Activated CD8-positive, alpha-beta T cell treated with anti-CD3 and anti-CD28 coated beads, Interleukin-2, amount 10 ng/mL, durations not matched to agents 7 days and 5 days (primary cell): ENCODE results near the gene MLST8. TPM values are rescaled to one million over a fixed set of nuclear protein-coding genes. Genes with fewer than 3 reads are reported as not detected.

Experiments used
- ATAC-seq: fragments of 150-1000 bp; cut with Tn5 transposase; one replicate; pipeline ENCODE4 v1.10.0; 2021; ENCODE audit warnings: moderate library complexity
- CTCF ChIA-PET: fragments of 350-600 bp; sonication (Branson Sonifier 250); formaldehyde crosslinking; loops from one replicate; lab custom pipeline; 2021; ENCODE audit warnings: antibody characterized with exemption; lab: Charles Lee
- POLR2A ChIA-PET: fragments of 350-600 bp; sonication (Branson Sonifier 250); formaldehyde crosslinking; loops from one replicate; lab custom pipeline; 2021; ENCODE audit warnings: antibody characterized with exemption; lab: Charles Lee
- DNase-seq: peaks from one replicate; pipeline ENCODE4 v3.0.0-alpha.2; 2020
- H3K27ac Mint-ChIP-seq: one replicate; pipeline ENCODE4 v1.8.0; 2021; ENCODE audit warnings: mild to moderate bottlenecking, mixed read lengths
- H3K27me3 Mint-ChIP-seq: one replicate; pipeline ENCODE4 v1.8.0; 2021; ENCODE audit warnings: low read depth, mixed read lengths
- H3K36me3 Mint-ChIP-seq: one replicate; pipeline ENCODE4 v1.8.0; 2021; ENCODE audit warnings: low read depth, mixed read lengths
- H3K4me1 Mint-ChIP-seq: one replicate; pipeline ENCODE4 v1.8.0; 2021; ENCODE audit warnings: low read depth, mixed read lengths
- H3K4me3 Mint-ChIP-seq: one replicate; pipeline ENCODE4 v1.8.0; 2021; ENCODE audit warnings: mild to moderate bottlenecking, mixed read lengths
- H3K9me3 Mint-ChIP-seq: one replicate; pipeline ENCODE4 v1.8.0; 2022; ENCODE audit warnings: mixed read lengths; ENCODE audit not compliant: insufficient read depth
- total RNA-seq, 2 experiments: library from RNA; stranded (reverse); gene quantifications; one replicate each; pipeline ENCODE4 v1.2.3, GENCODE V29; 2021

Gene MLST8
- total RNA-seq, 2 experiments from 2014 or later, result 34.5 to 37.8 TPM

DNA sequence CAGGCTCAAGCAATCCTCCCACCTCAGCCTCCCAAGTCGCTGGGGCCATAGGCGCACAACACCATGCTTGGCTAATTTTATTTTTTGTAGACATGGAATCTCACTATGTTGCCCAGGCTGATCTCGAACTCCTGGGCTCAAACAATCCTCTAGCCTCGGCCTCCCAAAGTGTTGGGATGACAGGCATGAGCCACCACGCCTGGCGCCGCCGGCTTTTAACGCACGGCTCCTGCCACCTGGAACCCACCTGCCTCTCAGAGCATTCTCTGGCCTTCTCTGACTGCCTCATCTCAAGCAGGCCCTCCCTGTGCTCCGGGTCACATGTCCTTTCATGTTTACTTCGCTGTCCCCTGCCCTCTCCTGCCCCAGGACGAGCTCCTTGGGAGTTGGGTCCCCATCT lies 19.2 kb upstream of the MLST8 start:
- Mint-ChIP-seq H3K4me3 (no peak overlapping the region), H3K9me3 (no peaks in the 10 kb centered on the region), H3K4me1 (no peaks in the 10 kb centered on the region), H3K27ac (peak overlapping the region; percentile 64), H3K36me3 (no peaks in the 10 kb centered on the region), H3K27me3 (no peaks in the 10 kb centered on the region)
- CTCF ChIA-PET, result no interaction called here
- POLR2A ChIA-PET, result no interaction called here
- DNase-seq (no peak), ATAC-seq (no peak)

DNA sequence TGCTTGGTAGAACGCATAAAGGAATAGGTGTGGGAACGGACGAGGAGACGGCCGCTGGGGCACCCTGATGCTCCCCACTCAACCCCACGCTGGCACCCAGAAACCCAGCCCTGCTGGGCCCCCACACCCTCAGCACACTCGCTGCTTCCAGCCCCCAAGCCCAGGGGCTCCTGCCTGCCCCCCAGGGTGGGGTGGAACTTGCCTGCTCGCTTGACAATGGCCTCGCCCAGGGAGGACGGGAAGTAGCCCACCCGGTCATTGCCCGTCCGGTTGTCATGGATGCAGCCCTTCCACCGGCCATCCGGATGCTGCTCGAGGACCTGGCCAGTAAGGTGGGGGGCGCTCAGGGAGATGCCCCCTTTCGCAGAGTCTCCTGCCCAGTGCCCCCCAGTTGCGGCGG lies 18.7 kb upstream of the MLST8 start:
- no peaks in the 10 kb centered on the region for H3K4me1 Mint-ChIP-seq
- H3K27me3 Mint-ChIP-seq, result no peaks in the 10 kb centered on the region
- no peaks in the 10 kb centered on the region for H3K9me3 Mint-ChIP-seq
- POLR2A ChIA-PET, result no interaction called here
- H3K4me3 Mint-ChIP-seq, result no peak overlapping the region
- H3K27ac Mint-ChIP-seq, result peak overlapping the region; percentile 64
- ATAC-seq (no peak), DNase-seq (no peak)
- CTCF ChIA-PET, result no interaction called here
- no peaks in the 10 kb centered on the region for H3K36me3 Mint-ChIP-seq

DNA sequence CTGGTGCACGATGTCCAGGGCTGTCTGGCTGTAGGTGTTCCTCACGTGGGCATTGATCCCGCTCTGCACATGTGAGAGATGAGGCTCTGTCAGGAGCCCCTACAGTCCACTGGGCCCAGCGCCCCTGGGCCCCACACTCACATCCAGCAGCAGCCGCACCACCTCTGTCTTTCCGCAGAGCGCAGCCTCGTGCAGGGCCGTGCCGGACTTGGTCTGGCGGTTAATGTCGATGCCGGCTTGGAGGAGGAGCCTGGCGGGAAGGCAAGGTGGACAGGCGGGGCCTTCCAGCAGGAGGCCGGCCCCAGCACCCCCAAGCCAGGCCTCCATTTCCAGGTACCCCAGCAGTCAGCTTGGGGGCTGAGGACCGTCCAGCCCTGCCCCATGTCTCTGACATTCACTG lies 18.0 kb upstream of the MLST8 start:
- DNase-seq (no peak), ATAC-seq (no peak)
- no peaks in the 10 kb centered on the region for H3K36me3 Mint-ChIP-seq
- no peak overlapping the region for H3K4me3 Mint-ChIP-seq
- ChIA-PET CTCF (no interaction called here), POLR2A (no interaction called here)
- H3K4me1 Mint-ChIP-seq, result no peaks in the 10 kb centered on the region
- H3K27me3 Mint-ChIP-seq, result no peaks in the 10 kb centered on the region
- no peaks in the 10 kb centered on the region for H3K9me3 Mint-ChIP-seq
- no peak overlapping the region for H3K27ac Mint-ChIP-seq

DNA sequence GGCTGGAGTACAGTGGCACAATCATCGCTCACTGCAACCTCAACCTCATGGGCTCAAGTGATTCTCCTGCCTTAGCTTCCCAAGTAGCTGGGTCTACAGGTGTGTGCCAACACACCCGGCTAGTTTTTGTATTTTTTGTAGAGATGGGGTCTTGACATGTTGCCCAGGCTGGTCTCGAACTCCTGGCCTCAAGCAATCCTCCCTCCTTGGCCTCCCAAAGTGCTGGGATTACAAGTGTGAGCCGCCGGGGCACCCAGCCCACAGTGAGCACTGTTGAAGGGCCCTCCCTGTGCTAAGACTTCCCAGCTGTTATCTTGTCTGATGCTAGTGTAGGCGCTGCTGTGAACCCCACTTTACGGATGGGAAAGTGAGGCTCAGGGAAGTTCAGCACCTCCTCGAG lies 16.9 kb upstream of the MLST8 start:
- POLR2A ChIA-PET, result interaction anchor here (0.8 to 1.2 kb wide), 2 partner anchors 17 to 33 kb away, joined by 3 read pairs; partner anchors contain the start of gene TRAF7
- DNase-seq, result no peak
- no peaks in the 10 kb centered on the region for H3K4me1 Mint-ChIP-seq
- CTCF ChIA-PET, result interaction anchor here (0.7 kb wide), 1 partner anchor 225 kb away, joined by 3 read pairs; no protein-coding TSS in a partner anchor
- no peak overlapping the region for H3K4me3 Mint-ChIP-seq
- no peaks in the 10 kb centered on the region for H3K36me3 Mint-ChIP-seq
- no peaks in the 10 kb centered on the region for H3K27me3 Mint-ChIP-seq
- H3K27ac Mint-ChIP-seq, result no peak overlapping the region
- H3K9me3 Mint-ChIP-seq, result no peaks in the 10 kb centered on the region
- no peak for ATAC-seq

DNA sequence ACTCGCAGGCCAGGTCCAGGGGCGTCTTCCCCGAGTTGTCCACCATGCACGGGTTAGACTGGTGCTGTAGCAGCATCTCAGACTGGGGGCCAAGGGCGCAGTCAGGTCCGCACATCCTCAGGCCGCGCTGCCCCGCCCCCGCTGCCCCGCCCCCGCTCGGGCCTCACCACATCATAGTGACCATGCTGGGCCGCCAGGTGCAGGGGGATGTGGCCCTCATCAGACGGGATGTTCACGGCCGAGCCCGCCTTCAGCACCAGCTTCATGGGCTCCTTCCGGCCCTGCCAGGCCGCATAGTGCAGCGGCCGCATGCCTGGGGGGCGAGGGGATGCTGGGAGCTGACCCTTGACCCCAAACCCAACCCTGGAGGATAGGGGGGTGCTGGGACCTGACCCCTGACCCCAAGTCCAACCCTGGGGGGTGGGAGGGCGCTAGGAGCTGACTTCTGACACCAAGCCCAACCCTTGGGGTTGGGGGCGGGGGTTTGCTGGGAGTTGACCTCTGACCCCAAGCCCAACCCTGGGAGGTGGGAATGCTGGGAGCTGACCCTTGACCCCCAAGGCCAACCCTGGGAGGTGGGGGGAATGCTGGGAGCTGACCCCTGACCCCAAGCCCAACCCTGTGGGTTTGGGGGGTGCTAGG lies 15.9 kb upstream of the MLST8 start:
- no peak for DNase-seq
- ChIA-PET POLR2A (interaction anchor here (0.8 to 1.2 kb wide), 2 partner anchors 16 to 34 kb away, joined by 3 read pairs; partner anchors contain the start of gene TRAF7), CTCF (no interaction called here)
- no peaks in the 10 kb centered on the region for H3K9me3 Mint-ChIP-seq
- H3K4me3 Mint-ChIP-seq, result no peak overlapping the region
- H3K36me3 Mint-ChIP-seq, result no peaks in the 10 kb centered on the region
- no peaks in the 10 kb centered on the region for H3K4me1 Mint-ChIP-seq
- H3K27me3 Mint-ChIP-seq, result peaks cover 4% of the 10 kb centered on the region
- no peak for ATAC-seq
- no peak overlapping the region for H3K27ac Mint-ChIP-seq

DNA sequence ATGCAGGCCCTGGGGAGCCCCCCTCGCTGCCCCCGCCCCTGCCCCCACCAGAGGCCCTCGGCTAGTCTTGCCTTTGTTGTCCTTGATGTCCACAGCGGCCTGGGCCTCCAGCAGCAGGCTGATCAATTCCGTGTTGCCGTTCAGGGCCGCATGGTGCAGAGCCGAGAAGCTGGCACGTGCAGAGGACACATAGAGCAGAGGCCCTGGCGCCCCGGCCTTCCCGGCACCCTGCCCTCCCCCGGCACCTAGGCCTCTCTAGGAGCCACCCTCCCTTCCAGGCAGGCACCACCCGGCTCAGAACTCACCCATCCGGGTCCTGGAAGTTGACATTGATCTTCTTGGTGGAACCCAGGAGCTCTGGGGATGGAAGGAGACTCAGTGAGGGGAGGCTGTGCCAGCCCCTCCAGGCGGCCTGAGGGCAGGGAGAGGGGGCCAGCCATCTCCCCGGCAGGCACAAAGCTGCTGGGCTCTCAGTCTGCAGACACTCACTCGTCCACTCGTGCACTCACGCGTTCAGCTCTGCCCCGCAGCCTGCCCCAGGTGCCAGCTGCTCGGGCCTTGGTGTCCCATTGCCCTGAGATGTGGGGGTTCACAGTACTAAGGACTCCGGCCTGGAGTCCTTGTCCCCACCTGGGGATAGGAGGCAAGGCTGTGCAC lies 15.1 kb upstream of the MLST8 start:
- H3K9me3 Mint-ChIP-seq, result no peaks in the 10 kb centered on the region
- POLR2A ChIA-PET, result no interaction called here
- no peak overlapping the region for H3K4me3 Mint-ChIP-seq
- no peak overlapping the region for H3K27ac Mint-ChIP-seq
- H3K36me3 Mint-ChIP-seq, result no peaks in the 10 kb centered on the region
- CTCF ChIA-PET, result no interaction called here
- ATAC-seq (no peak), DNase-seq (no peak)
- H3K4me1 Mint-ChIP-seq, result peaks cover 3% of the 10 kb centered on the region
- peaks cover 11% of the 10 kb centered on the region for H3K27me3 Mint-ChIP-seq

DNA sequence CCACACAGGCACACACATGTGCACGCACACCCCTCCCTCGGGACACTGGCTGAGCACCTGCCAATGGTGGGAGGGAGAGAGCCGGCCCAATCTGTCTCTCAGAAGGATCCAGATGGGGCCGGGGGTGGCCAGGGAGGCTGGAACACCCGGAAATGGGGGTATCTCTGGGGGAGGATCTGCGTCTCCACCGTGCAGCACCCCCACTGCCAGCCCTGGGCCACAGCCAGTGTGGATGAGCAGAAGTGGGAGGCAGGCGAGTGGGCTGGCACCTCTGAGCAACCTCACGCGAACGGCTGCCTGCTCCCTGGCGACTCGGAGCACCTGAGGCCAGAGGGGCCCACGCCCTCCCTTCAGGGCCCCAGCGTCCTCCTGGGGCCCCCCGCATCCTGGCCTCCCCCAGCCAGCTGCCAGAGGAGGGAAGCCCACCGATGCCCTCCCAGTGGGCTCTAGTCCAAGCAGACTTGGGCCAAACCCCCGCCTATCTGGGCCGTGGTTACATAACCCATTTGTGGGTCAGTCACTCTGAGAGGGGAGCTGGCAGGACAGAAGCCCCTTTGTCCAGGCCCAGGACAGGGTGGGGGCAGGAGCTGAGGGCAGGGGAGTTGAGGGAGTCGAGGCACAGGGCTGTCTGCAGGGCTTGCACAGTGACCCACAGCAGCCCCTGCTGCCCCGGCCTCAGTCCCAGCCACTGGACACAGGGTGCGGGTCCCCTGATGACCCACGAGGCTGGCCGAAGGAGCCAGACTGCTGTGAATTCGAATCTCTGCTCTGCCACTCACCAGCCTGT lies 14.4 kb upstream of the MLST8 start:
- CTCF ChIA-PET, result no interaction called here
- H3K36me3 Mint-ChIP-seq, result no peaks in the 10 kb centered on the region
- H3K27ac Mint-ChIP-seq, result no peak overlapping the region
- H3K9me3 Mint-ChIP-seq, result no peaks in the 10 kb centered on the region
- POLR2A ChIA-PET, result no interaction called here
- DNase-seq (no peak), ATAC-seq (no peak)
- peaks cover 17% of the 10 kb centered on the region for H3K27me3 Mint-ChIP-seq
- H3K4me1 Mint-ChIP-seq, result peaks cover 3% of the 10 kb centered on the region
- H3K4me3 Mint-ChIP-seq, result no peak overlapping the region

DNA sequence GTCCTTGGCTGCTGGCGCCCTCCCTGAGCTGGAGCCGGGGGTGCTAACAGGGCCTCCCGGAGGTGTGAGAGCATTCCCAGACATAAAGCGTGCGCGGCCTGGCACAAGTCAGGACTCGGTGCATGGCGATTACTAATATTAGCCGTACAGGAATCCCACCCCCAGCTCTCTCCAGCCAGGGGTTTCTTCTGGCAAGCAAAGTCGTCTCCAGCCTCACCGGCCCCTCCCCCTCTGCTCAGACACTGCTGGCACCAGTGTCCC lies 13.9 kb upstream of the MLST8 start:
- ATAC-seq (no peak), DNase-seq (no peak)
- H3K27ac Mint-ChIP-seq, result no peak overlapping the region
- peaks cover 3% of the 10 kb centered on the region for H3K4me1 Mint-ChIP-seq
- H3K4me3 Mint-ChIP-seq, result no peak overlapping the region
- POLR2A ChIA-PET, result no interaction called here
- peaks cover 17% of the 10 kb centered on the region for H3K27me3 Mint-ChIP-seq
- H3K36me3 Mint-ChIP-seq, result no peaks in the 10 kb centered on the region
- CTCF ChIA-PET, result no interaction called here
- H3K9me3 Mint-ChIP-seq, result no peaks in the 10 kb centered on the region

DNA sequence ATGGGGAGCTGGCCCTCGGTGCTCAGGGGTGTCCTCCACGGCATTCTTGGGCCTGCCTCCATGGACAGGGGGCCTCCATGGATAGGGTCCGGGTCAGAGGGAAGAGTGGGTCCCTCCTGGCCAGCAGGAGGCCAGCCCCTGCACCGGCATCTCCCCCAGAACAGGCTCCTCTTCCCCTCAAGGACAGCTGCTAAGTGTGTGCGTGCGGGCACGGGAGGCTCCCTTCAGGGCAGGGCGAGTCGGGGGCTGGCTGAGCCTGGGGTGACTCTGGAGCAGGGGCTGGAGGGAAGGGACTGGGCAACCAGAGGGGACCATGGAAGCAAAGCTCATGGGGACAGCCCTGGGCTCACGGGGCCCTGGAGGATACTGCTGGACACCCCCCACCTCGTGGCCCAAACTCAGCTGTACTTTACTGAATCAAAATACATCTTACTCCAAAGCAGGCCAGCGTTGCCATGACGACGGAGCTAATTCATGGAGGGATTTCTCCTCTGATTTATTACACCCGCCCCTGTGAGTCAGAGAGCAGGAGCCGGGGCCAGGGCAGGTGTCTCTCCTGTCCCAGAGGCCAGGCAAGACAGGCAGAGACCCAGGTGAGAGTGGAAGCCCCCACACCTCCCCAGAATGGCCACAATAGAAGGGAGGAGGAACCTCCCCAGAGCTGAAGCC lies 11.0 kb upstream of the MLST8 start:
- Mint-ChIP-seq H3K27ac (no peak overlapping the region), H3K4me1 (peaks cover 3% of the 10 kb centered on the region), H3K27me3 (peaks cover 40% of the 10 kb centered on the region), H3K4me3 (no peak overlapping the region), H3K36me3 (no peaks in the 10 kb centered on the region), H3K9me3 (no peaks in the 10 kb centered on the region)
- CTCF ChIA-PET, result interaction anchor here (0.7 to 2.7 kb wide), 11 partner anchors 9 to 306 kb away, joined by 3 to 20 read pairs (median 4); partner anchors contain the start of genes CCNF, ECI1, PGP and TRAF7
- DNase-seq (peak; percentile 56), ATAC-seq (peak; percentile 7)
- POLR2A ChIA-PET, result interaction anchor here (0.6 to 1.0 kb wide), 3 partner anchors 39 to 510 kb away, joined by 3 to 5 read pairs (median 4); partner anchors contain the start of genes ECI1 and TRAF7

DNA sequence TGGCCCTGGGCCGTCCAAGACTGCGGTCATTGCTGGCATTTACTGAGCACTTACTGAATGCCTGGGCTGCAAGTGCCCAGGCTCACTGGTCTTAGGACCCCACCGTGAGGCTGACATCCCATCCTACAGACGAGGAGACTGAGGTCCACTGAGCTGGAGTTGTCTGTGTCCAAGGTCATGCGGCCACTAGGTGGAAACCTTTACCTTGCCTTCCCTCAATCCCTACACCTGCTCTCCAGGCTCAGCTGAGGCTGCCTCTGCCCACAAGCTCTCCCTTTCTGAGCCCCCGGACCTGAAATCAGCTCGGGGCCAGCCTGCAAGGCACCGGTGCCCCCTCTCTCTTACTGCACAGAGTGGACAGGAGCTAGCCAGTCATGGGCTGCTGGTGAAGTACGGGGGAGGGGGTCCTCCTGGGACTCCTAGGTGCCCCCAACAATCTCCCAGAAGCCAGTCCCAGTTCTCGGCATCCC lies 10.4 kb upstream of the MLST8 start:
- POLR2A ChIA-PET, result interaction anchor here (0.6 to 1.0 kb wide), 5 partner anchors 40 to 510 kb away, joined by 3 to 5 read pairs (median 3); partner anchors contain the start of genes ECI1 and TRAF7
- no peak overlapping the region for H3K4me3 Mint-ChIP-seq
- peaks cover 3% of the 10 kb centered on the region for H3K4me1 Mint-ChIP-seq
- H3K9me3 Mint-ChIP-seq, result no peaks in the 10 kb centered on the region
- H3K27ac Mint-ChIP-seq, result no peak overlapping the region
- CTCF ChIA-PET, result interaction anchor here (0.7 to 2.7 kb wide), 12 partner anchors 9 to 306 kb away, joined by 3 to 20 read pairs (median 4); partner anchors contain the start of genes CCNF, ECI1, PGP and TRAF7
- H3K36me3 Mint-ChIP-seq, result no peaks in the 10 kb centered on the region
- peaks cover 40% of the 10 kb centered on the region for H3K27me3 Mint-ChIP-seq
- ATAC-seq (peak; percentile 70), DNase-seq (peak; percentile 67)
